WTC11 (cell line): ENCODE measurements around the gene FAM171A1.

Experiments
- CBFB ChIP-seq: sonication (generic); formaldehyde crosslinking; IDR thresholded peaks from 2 replicates; pipeline ENCODE4 v1.8.1; 2022; ENCODE audit warnings: mild to moderate bottlenecking, low read depth, missing genetic modification reagents
- CREB1 ChIP-seq: sonication (generic); formaldehyde crosslinking; IDR thresholded peaks from 2 replicates; pipeline ENCODE4 v1.8.0; 2023; ENCODE audit warnings: mild to moderate bottlenecking, missing genetic modification reagents
- E2F4 ChIP-seq: sonication (generic); formaldehyde crosslinking; IDR thresholded peaks from 2 replicates; pipeline ENCODE4 v1.8.1; 2022; ENCODE audit warnings: low read depth, mild to moderate bottlenecking, moderate library complexity, missing genetic modification reagents, borderline replicate concordance
- FOXP1 ChIP-seq: sonication (generic); formaldehyde crosslinking; IDR thresholded peaks from 2 replicates; pipeline ENCODE4 v1.8.0; 2022; ENCODE audit warnings: missing genetic modification reagents, mild to moderate bottlenecking, moderate library complexity, borderline replicate concordance
- IRF1 ChIP-seq: sonication (generic); formaldehyde crosslinking; IDR thresholded peaks from 2 replicates; pipeline ENCODE4 v1.8.0; 2023; ENCODE audit warnings: missing genetic modification reagents
- MAX ChIP-seq: sonication (generic); formaldehyde crosslinking; IDR thresholded peaks from 2 replicates; pipeline ENCODE4 v1.8.0; 2022; ENCODE audit warnings: mild to moderate bottlenecking, missing genetic modification reagents
- NR1H2 ChIP-seq: sonication (generic); formaldehyde crosslinking; IDR thresholded peaks from 2 replicates; pipeline ENCODE4 v1.9.0; 2021; ENCODE audit warnings: mild to moderate bottlenecking, moderate library complexity, missing genetic modification reagents
- NR2C2 ChIP-seq: sonication (generic); formaldehyde crosslinking; IDR thresholded peaks from 2 replicates; pipeline ENCODE4 v1.8.0; 2022; ENCODE audit warnings: mild to moderate bottlenecking, missing genetic modification reagents
- ZNF423 ChIP-seq: fragments of 250-450 bp; sonication (Bioruptor Pico); IDR thresholded peaks from 2 replicates; pipeline ENCODE4 v2.1.2; 2022; ENCODE audit warnings: mild to moderate bottlenecking, moderate library complexity
- TF ChIP-seq, protein P1 (sequence below): fragments of 200-600 bp; IDR thresholded peaks from 2 replicates; pipeline ENCODE4 v1.8.0; 2022; ENCODE audit warnings: antibody characterized with exemption
- TF ChIP-seq, protein P2 (sequence below): sonication (generic); formaldehyde crosslinking; IDR thresholded peaks from 2 replicates; pipeline ENCODE4 v1.8.0; 2022; ENCODE audit warnings: mild to moderate bottlenecking, missing genetic modification reagents
- TF ChIP-seq, protein P3 (sequence below): sonication (generic); formaldehyde crosslinking; IDR thresholded peaks from 2 replicates; pipeline ENCODE4 v1.8.1; 2023; ENCODE audit warnings: mild to moderate bottlenecking, missing genetic modification reagents, moderate library complexity

DNA sequence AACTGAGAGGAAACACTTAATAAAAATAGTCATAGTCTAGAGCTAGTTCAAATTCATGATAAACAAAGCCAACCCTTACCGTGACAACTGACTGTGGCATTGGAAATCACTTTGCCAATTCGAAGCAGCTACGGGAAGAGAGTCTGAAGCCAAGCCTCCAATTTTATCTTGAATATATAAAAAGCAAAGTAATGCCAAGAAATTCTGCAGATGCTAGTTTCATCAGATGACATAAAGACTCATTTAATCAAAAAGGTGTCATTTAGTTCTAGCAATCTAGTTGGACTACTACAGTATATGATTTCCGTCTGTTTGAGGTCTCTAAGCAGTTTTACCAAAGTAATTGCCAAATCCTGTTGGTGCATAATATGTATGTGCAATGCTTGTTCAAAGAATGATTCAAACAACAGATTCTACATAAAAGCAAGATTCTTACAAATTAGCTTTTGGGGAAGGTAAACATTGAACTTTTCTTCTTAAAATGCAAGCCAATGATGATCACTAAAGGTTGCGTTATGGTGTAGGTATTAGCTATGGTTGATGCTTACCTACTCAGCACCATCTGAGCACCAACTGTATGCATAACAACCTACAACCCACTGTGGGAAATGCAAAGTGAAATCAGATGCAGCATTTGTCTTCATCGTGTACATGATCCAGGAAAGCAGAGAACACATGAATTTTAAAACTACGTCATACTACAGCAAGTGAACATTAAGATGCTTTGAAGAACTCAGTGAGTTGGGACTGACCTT, 2.8 kb downstream of the FAM171A1 start:
- TF ChIP-seq FOXP1 (CRISPR knock-in tag) (no peak), CREB1 (CRISPR knock-in tag) (no peak), NR2C2 (CRISPR knock-in tag) (no peak), MAX (no peak), CBFB (no peak), NR1H2 (CRISPR knock-in tag) (no peak), E2F4 (CRISPR knock-in tag) (no peak), IRF1 (CRISPR knock-in tag) (no peak), ZNF423 (CRISPR knock-in tag) (no peak)
- TF ChIP-seq, protein P1, sequence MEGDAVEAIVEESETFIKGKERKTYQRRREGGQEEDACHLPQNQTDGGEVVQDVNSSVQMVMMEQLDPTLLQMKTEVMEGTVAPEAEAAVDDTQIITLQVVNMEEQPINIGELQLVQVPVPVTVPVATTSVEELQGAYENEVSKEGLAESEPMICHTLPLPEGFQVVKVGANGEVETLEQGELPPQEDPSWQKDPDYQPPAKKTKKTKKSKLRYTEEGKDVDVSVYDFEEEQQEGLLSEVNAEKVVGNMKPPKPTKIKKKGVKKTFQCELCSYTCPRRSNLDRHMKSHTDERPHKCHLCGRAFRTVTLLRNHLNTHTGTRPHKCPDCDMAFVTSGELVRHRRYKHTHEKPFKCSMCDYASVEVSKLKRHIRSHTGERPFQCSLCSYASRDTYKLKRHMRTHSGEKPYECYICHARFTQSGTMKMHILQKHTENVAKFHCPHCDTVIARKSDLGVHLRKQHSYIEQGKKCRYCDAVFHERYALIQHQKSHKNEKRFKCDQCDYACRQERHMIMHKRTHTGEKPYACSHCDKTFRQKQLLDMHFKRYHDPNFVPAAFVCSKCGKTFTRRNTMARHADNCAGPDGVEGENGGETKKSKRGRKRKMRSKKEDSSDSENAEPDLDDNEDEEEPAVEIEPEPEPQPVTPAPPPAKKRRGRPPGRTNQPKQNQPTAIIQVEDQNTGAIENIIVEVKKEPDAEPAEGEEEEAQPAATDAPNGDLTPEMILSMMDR: no peak
- TF ChIP-seq, protein P2, sequence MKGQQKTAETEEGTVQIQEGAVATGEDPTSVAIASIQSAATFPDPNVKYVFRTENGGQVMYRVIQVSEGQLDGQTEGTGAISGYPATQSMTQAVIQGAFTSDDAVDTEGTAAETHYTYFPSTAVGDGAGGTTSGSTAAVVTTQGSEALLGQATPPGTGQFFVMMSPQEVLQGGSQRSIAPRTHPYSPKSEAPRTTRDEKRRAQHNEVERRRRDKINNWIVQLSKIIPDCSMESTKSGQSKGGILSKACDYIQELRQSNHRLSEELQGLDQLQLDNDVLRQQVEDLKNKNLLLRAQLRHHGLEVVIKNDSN (CRISPR knock-in tag): no peak
- TF ChIP-seq, protein P3, sequence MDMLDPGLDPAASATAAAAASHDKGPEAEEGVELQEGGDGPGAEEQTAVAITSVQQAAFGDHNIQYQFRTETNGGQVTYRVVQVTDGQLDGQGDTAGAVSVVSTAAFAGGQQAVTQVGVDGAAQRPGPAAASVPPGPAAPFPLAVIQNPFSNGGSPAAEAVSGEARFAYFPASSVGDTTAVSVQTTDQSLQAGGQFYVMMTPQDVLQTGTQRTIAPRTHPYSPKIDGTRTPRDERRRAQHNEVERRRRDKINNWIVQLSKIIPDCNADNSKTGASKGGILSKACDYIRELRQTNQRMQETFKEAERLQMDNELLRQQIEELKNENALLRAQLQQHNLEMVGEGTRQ (CRISPR knock-in tag): no peak
